Left ventricle myocardium superior (tissue), 1 donor: ENCODE results near the gene SMPD2. TPM values are rescaled to one million over a fixed set of nuclear protein-coding genes. Genes with fewer than 3 reads are reported as not detected.
"Not testable (repeated sequence)": the region's sequence is repeated elsewhere in the genome, so short reads cannot be mapped to it uniquely, and the experiment has no call there.

Experiments
- ATAC-seq: fragments of 200-7000 bp; cut with Tn5 transposase; one replicate; pipeline ENCODE4 v1.9.1; 2020; ENCODE audit warnings: mild to moderate bottlenecking, moderate library complexity
- DNase-seq: peaks from one replicate; pipeline ENCODE4 v3.0.0-alpha.2; 2020
- intact Hi-C: fragments of 100-400 bp; cut with micrococcal nuclease; formaldehyde crosslinking; loops from one replicate; pipeline ENCODE4 v1.11.0; 2022
- total RNA-seq: library from RNA; stranded (reverse); fragmentation: NEBNext Ultra II Directional; extraction: Animal tissue kit (Norgen Biotek cat#: 25700); gene quantifications from one replicate; pipeline ENCODE4 v1.2.1, GENCODE V29; 2021
- donor health status: DM: no; HTN: yes; CAD: no; lungs with severe emphysema.

SMPD2 gene
- total RNA-seq, 1 donor from 2014 or later = 5.7 TPM

- ATAC-seq (peak; percentile 55), DNase-seq (peak; percentile 63)
- intact Hi-C loops = no loop called here
These were observed 16.4 kb downstream of the SMPD2 start for GRCh38 chr6:109456710-109457561.

- intact Hi-C loops = no loop called here
- DNase-seq = no peak
These were observed 17.1 kb downstream of the SMPD2 start for GRCh38 chr6:109457562-109457996.

GRCh38 chr6:109458774-109459531, 18.4 kb downstream of the SMPD2 start:
- intact Hi-C loops = no loop called here
- ATAC-seq (no peak), DNase-seq (no peak)

More at GRCh38 chr6:109457562-109457996, 17.1 kb downstream of the SMPD2 start:
- ATAC-seq = no peak

- DNase-seq = no peak
- ATAC-seq = no peak
- intact Hi-C loops = no loop called here
These were observed 19.8 kb downstream of the SMPD2 start for GRCh38 chr6:109460161-109460829.

GRCh38 chr6:109461205-109461604, 20.7 kb downstream of the SMPD2 start:
- ATAC-seq, intact Hi-C loops, DNase-seq: not testable (repeated sequence)

GRCh38 chr6:109461733-109462526, 21.4 kb downstream of the SMPD2 start:
- ATAC-seq (no peak), DNase-seq (no peak)
- intact Hi-C loops = no loop called here

- ATAC-seq (peak; percentile 86), DNase-seq (no peak)
- intact Hi-C loops = no loop called here
These were observed 25.2 kb downstream of the SMPD2 start for GRCh38 chr6:109465772-109466171.

GRCh38 chr6:109466212-109466923, 25.8 kb downstream of the SMPD2 start:
- DNase-seq = no peak
- ATAC-seq = no peak

GRCh38 chr6:109467696-109468095, 27.2 kb downstream of the SMPD2 start:
- ATAC-seq = no peak
- intact Hi-C loops = no loop called here
- DNase-seq = no peak

More at GRCh38 chr6:109466212-109466923, 25.8 kb downstream of the SMPD2 start:
- intact Hi-C loops = no loop called here

GRCh38 chr6:109469591-109470189, 29.2 kb downstream of the SMPD2 start:
- ATAC-seq = no peak
- no peak for DNase-seq
- intact Hi-C loops = no loop called here

- ATAC-seq (no peak), DNase-seq (no peak)
- intact Hi-C loops = no loop called here
These were observed 30.7 kb downstream of the SMPD2 start for GRCh38 chr6:109471105-109471810.

GRCh38 chr6:109472132-109472995, 31.8 kb downstream of the SMPD2 start:
- ATAC-seq (no peak), DNase-seq (no peak)
- intact Hi-C loops = no loop called here

- intact Hi-C loops = no loop called here
- DNase-seq = no peak
- no peak for ATAC-seq
These were observed 32.6 kb downstream of the SMPD2 start for GRCh38 chr6:109473120-109473519.

- intact Hi-C loops = no loop called here
- DNase-seq (no peak), ATAC-seq (no peak)
These were observed 34.5 kb downstream of the SMPD2 start for GRCh38 chr6:109474995-109475394.

GRCh38 chr6:109475625-109476024, 35.1 kb downstream of the SMPD2 start:
- ATAC-seq (peak; percentile 38), DNase-seq (no peak)
- intact Hi-C loops = no loop called here

GRCh38 chr6:109477184-109477583, 36.7 kb downstream of the SMPD2 start:
- no peak for ATAC-seq
- intact Hi-C loops = no loop called here
- no peak for DNase-seq
